ENCODE results near the gene LAMC3. TPM values are rescaled to one million over a fixed set of nuclear protein-coding genes. Genes with fewer than 3 reads are reported as not detected.
A peak's percentile ranks its signal among the peaks of the same experiment; 100 is the strongest.

Gene LAMC3
- polyA plus RNA-seq, 1 donor from 2014 or later = 0.04 TPM

- Histone ChIP-seq H3F3A (ENCODE audit: insufficient read depth, low read length, poor library complexity, severe bottlenecking) (no peaks in the 10 kb centered on the region), H3K9me2 (ENCODE audit: insufficient read depth, low read length) (no peaks in the 10 kb centered on the region), H3K27me3 (ENCODE audit: insufficient read depth, low read depth, low read length) (no peaks in the 10 kb centered on the region), H3K79me2 (replicated peaks; ENCODE audit: insufficient read depth, low read length) (peaks cover 14% of the 10 kb centered on the region), H3K4me2 (ENCODE audit: low read length) (peak within 1 kb of the TSS; percentile 96), H2AFZ (ENCODE audit: low read depth, low read length) (peak within 1 kb of the TSS; percentile 78), H3K9me3 (ENCODE audit: low read length) (no peaks in the 10 kb centered on the region), H3K4me3 (ENCODE audit: low read length) (peak within 1 kb of the TSS; percentile 87), H3K36me3 (ENCODE audit: insufficient read depth, low read length) (peaks cover 11% of the 10 kb centered on the region), H4K20me1 (ENCODE audit: insufficient read depth) (no peaks in the 10 kb centered on the region), H3K27ac (ENCODE audit: low read length) (peak within 1 kb of the TSS; percentile 68), H3K9ac (ENCODE audit: low read length) (peak within 1 kb of the TSS; percentile 75)
- TF ChIP-seq EP300 (conservative IDR thresholded peaks at IDR 0.05; ENCODE audit: poor library complexity, severe bottlenecking) = peak; percentile 81
- peak; percentile 99 for TF ChIP-seq POLR2AphosphoS5 (IDR thresholded peaks at IDR 0.05)
- peak; percentile 89 for TF ChIP-seq TAF1 (IDR thresholded peaks at IDR 0.05; ENCODE audit: low read depth)
- TF ChIP-seq EZH2 (IDR thresholded peaks at IDR 0.05; ENCODE audit: borderline replicate concordance, insufficient read depth, low read length, poor library complexity, severe bottlenecking) = no peak
- peak; percentile 96 for TF ChIP-seq MXI1 (conservative IDR thresholded peaks at IDR 0.05; ENCODE audit: poor library complexity, severe bottlenecking)
- TF ChIP-seq SMC3 (conservative IDR thresholded peaks at IDR 0.05; ENCODE audit: poor library complexity) = peak; percentile 41
- TF ChIP-seq, protein P1, sequence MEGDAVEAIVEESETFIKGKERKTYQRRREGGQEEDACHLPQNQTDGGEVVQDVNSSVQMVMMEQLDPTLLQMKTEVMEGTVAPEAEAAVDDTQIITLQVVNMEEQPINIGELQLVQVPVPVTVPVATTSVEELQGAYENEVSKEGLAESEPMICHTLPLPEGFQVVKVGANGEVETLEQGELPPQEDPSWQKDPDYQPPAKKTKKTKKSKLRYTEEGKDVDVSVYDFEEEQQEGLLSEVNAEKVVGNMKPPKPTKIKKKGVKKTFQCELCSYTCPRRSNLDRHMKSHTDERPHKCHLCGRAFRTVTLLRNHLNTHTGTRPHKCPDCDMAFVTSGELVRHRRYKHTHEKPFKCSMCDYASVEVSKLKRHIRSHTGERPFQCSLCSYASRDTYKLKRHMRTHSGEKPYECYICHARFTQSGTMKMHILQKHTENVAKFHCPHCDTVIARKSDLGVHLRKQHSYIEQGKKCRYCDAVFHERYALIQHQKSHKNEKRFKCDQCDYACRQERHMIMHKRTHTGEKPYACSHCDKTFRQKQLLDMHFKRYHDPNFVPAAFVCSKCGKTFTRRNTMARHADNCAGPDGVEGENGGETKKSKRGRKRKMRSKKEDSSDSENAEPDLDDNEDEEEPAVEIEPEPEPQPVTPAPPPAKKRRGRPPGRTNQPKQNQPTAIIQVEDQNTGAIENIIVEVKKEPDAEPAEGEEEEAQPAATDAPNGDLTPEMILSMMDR (IDR thresholded peaks at IDR 0.05; ENCODE audit: poor library complexity, severe bottlenecking) = peak; percentile 21
- TF ChIP-seq, protein P2, sequence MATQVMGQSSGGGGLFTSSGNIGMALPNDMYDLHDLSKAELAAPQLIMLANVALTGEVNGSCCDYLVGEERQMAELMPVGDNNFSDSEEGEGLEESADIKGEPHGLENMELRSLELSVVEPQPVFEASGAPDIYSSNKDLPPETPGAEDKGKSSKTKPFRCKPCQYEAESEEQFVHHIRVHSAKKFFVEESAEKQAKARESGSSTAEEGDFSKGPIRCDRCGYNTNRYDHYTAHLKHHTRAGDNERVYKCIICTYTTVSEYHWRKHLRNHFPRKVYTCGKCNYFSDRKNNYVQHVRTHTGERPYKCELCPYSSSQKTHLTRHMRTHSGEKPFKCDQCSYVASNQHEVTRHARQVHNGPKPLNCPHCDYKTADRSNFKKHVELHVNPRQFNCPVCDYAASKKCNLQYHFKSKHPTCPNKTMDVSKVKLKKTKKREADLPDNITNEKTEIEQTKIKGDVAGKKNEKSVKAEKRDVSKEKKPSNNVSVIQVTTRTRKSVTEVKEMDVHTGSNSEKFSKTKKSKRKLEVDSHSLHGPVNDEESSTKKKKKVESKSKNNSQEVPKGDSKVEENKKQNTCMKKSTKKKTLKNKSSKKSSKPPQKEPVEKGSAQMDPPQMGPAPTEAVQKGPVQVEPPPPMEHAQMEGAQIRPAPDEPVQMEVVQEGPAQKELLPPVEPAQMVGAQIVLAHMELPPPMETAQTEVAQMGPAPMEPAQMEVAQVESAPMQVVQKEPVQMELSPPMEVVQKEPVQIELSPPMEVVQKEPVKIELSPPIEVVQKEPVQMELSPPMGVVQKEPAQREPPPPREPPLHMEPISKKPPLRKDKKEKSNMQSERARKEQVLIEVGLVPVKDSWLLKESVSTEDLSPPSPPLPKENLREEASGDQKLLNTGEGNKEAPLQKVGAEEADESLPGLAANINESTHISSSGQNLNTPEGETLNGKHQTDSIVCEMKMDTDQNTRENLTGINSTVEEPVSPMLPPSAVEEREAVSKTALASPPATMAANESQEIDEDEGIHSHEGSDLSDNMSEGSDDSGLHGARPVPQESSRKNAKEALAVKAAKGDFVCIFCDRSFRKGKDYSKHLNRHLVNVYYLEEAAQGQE (IDR thresholded peaks at IDR 0.05; ENCODE audit: borderline replicate concordance) = peak; percentile 88
- peak; percentile 0 for TF ChIP-seq RAD21 (conservative IDR thresholded peaks at IDR 0.05)
Measured at GRCh38 chr9:131125288-131126058, 116.5 kb downstream of the LAMC3 start, which contains the start of gene NUP214. TSS of gene NUP214 (plus strand) at chr9:131125586. CDS start at chr9:131125705, 119 bp downstream.

DNA sequence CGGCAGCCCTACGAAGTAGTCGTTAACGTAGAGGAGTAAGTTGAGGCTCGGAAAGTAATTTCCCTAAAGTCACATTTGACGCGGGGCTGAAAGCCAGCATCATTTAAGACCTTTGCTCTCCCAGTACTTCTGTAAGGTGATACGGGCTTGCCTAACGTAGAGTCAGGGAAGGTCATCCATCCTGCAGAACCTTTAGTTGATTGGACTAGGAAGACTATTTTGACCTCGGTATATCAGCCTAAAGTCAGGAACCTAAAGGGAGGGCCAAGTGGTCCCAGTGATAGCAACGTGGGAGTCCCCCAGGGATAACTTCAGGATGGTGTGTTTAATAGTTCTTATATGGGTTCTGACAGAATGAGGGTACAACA, 117.1 kb downstream of the LAMC3 start:
- peaks cover 11% of the 10 kb centered on the region for H3K36me3 ChIP-seq (ENCODE audit: insufficient read depth, low read length)
- no peaks in the 10 kb centered on the region for H3K9me2 ChIP-seq (ENCODE audit: insufficient read depth, low read length)
- no peak for TF ChIP-seq EP300 (conservative IDR thresholded peaks at IDR 0.05; ENCODE audit: poor library complexity, severe bottlenecking)
- TF ChIP-seq RAD21 (conservative IDR thresholded peaks at IDR 0.05) = no peak
- TF ChIP-seq, protein P2 (IDR thresholded peaks at IDR 0.05; ENCODE audit: borderline replicate concordance) = no peak
- TF ChIP-seq, protein P1 (IDR thresholded peaks at IDR 0.05; ENCODE audit: poor library complexity, severe bottlenecking) = no peak
- H3K4me3 ChIP-seq (ENCODE audit: low read length) = peak overlapping the region; percentile 87
- H3K27ac ChIP-seq (ENCODE audit: low read length) = peak overlapping the region; percentile 61
- no peaks in the 10 kb centered on the region for H3F3A ChIP-seq (ENCODE audit: insufficient read depth, low read length, poor library complexity, severe bottlenecking)
- peaks cover 14% of the 10 kb centered on the region for H3K79me2 ChIP-seq (replicated peaks; ENCODE audit: insufficient read depth, low read length)
- no peaks in the 10 kb centered on the region for H4K20me1 ChIP-seq (ENCODE audit: insufficient read depth)
- no peaks in the 10 kb centered on the region for H3K9me3 ChIP-seq (ENCODE audit: low read length)
- H2AFZ ChIP-seq (ENCODE audit: low read depth, low read length) = peak overlapping the region; percentile 78
- peak overlapping the region; percentile 75 for H3K9ac ChIP-seq (ENCODE audit: low read length)
- H3K4me2 ChIP-seq (ENCODE audit: low read length) = peak overlapping the region; percentile 96
- H3K27me3 ChIP-seq (ENCODE audit: insufficient read depth, low read depth, low read length) = no peaks in the 10 kb centered on the region

All from neural cell (in vitro differentiated cells).